Activated naive CD4-positive, alpha-beta T cell treated with anti-CD3 and anti-CD28 coated beads, Interleukin-2, amount 50 U/mL, for 24 hours (primary cell): ENCODE data around the gene PPP4C.
A peak's percentile ranks its signal among the peaks of the same experiment; 100 is the strongest.

Source experiments
- H3K27ac Mint-ChIP-seq: one replicate; pipeline ENCODE4 v1.8.0; 2021; ENCODE audit warnings: mild to moderate bottlenecking, mixed read lengths
- H3K27me3 Mint-ChIP-seq: one replicate; pipeline ENCODE4 v1.8.0; 2021; ENCODE audit warnings: mixed read lengths
- H3K36me3 Mint-ChIP-seq: one replicate; pipeline ENCODE4 v1.8.0; 2021; ENCODE audit warnings: mixed read lengths
- H3K4me1 Mint-ChIP-seq: one replicate; pipeline ENCODE4 v1.8.0; 2021; ENCODE audit warnings: mixed read lengths
- H3K4me3 Mint-ChIP-seq: one replicate; pipeline ENCODE4 v1.8.0; 2021; ENCODE audit warnings: mild to moderate bottlenecking, mixed read lengths
- H3K9me3 Mint-ChIP-seq: one replicate; pipeline ENCODE4 v1.8.0; 2021; ENCODE audit warnings: mixed read lengths

PPP4C gene

DNA sequence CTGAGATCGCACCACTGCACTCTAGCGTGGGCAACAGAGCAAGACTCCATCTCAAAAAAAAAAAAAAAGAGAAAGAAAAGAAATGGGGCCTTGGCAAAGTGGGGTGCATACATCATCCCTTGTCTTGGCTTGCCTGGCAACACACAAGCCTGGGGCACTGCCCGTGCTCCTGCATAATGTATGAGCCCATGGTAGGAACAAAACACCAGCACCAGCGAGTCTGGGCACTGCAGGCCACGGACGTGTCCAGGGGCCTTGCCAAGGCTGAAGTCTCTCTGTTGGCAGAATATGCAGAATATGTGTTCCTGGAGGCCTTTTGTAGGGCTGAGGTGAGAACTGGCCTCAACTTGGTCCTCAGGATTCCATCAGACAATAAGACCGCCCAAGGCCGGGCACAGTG is 25.9 kb upstream of the PPP4C start:
- Mint-ChIP-seq H3K36me3 (no peaks in the 10 kb centered on the region), H3K27ac (no peak overlapping the region), H3K9me3 (no peaks in the 10 kb centered on the region), H3K27me3 (no peaks in the 10 kb centered on the region), H3K4me1 (peaks cover 17% of the 10 kb centered on the region), H3K4me3 (no peak overlapping the region)

DNA sequence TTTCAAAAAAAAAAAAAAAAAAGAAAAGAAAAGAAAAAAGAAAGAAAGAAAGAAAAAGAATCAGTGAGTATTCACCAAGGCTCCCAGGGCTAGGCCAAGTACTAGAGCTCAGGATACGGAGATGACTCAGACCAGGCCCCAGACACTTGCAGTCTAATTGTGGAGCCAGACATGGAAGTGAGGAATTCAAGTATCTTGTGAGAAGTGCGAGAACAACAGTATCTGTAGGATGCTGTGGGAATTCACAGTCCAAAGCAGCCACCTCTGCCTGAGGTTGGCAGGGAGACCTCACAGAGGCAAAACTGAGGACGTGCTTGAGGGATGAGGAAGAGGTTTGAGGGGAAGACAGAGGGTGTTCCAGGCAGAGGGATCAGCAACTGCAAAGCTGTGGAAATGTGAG is 24.3 kb upstream of the PPP4C start:
- Mint-ChIP-seq H3K27ac (peak overlapping the region; percentile 8), H3K27me3 (no peaks in the 10 kb centered on the region)

DNA sequence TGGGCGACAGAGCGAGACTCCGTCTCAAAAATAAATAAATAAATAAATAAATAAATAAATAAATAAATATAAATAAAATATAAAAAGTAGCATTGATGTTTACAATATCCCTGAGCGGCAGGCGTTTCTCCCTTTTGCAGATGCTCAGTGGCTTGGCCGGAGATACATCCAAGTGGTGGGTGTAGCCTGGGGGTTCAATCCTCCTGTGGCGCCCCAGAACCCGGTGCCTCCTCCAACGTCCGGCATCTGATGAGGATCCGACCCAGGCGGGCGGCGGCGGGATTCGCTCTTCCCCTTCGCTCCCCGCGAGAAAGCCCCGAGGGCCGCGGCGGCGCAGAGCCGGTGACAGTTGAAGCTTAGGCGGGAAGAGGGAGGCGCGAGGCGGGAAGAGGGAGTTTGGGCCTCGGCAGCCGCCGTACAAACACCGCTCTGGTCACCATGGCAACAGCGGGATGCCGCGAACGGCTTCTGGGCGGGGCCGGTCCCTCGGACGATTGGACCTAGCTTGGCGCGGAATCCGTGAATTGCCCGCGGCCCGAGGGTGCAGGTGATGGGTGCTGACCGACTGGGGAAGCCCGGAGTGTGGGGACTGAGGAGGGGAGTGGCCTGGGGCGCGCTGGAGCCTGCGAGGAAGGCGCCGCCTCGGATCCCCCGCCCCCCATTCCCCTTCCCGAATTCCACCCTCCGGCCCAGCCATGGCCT is 23.0 kb upstream of the PPP4C start:
- Mint-ChIP-seq H3K4me1 (peaks cover 22% of the 10 kb centered on the region), H3K27me3 (no peaks in the 10 kb centered on the region), H3K36me3 (no peaks in the 10 kb centered on the region), H3K9me3 (no peaks in the 10 kb centered on the region), H3K4me3 (peak overlapping the region; percentile 90), H3K27ac (peak overlapping the region; percentile 90)

More for the DNA sequence above, 24.3 kb upstream of the PPP4C start:
- Mint-ChIP-seq H3K4me1 (peaks cover 22% of the 10 kb centered on the region), H3K36me3 (no peaks in the 10 kb centered on the region), H3K4me3 (peak overlapping the region; percentile 58), H3K9me3 (no peaks in the 10 kb centered on the region)

DNA sequence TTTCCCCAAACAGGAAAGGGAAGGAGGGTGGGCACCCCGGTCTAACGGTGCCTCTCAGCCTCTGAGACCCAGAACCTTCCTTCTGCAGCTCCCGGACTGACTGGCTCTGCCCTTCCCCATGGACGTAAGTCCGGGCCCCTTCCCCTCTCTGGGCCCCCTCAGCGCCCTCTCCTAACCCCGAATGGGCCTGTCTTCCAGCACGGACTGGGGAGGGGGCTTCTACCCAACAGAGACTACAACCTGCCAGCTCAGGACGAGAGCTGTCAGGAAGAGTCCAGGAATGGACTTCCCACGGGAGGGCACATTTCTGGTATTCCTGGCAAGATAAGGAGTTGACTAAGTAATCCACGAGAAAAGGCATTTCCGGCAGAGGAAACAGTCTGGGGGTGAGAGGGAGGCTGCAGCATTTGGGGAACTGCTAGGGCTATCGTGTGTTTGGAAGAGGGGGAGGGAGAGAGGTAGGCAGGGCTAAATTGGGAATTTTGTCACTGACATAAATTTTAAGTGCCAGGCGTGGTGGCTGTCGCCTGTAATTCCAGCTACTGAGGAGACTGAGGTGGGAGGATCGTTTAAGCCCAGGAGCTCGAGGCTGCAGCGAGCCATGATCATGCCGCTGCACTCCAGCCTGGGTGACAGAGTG is 22.3 kb upstream of the PPP4C start:
- peaks cover 22% of the 10 kb centered on the region for H3K4me1 Mint-ChIP-seq

GRCh38 chr16:30054451-30054850 is 21.3 kb upstream of the PPP4C start:
- Mint-ChIP-seq H3K4me3 (peak overlapping the region; percentile 51), H3K4me1 (peaks cover 22% of the 10 kb centered on the region), H3K9me3 (no peaks in the 10 kb centered on the region), H3K36me3 (no peaks in the 10 kb centered on the region), H3K27me3 (no peaks in the 10 kb centered on the region), H3K27ac (peak overlapping the region; percentile 62)

More for the DNA sequence above, 22.3 kb upstream of the PPP4C start:
- no peaks in the 10 kb centered on the region for H3K9me3 Mint-ChIP-seq
- H3K27me3 Mint-ChIP-seq: no peaks in the 10 kb centered on the region
- no peaks in the 10 kb centered on the region for H3K36me3 Mint-ChIP-seq
- no peak overlapping the region for H3K27ac Mint-ChIP-seq
- H3K4me3 Mint-ChIP-seq: peak overlapping the region; percentile 73

GRCh38 chr16:30054959-30055553 is 20.7 kb upstream of the PPP4C start:
- Mint-ChIP-seq H3K27ac (no peak overlapping the region), H3K4me1 (peaks cover 22% of the 10 kb centered on the region), H3K27me3 (no peaks in the 10 kb centered on the region), H3K9me3 (no peaks in the 10 kb centered on the region), H3K36me3 (no peaks in the 10 kb centered on the region), H3K4me3 (peak overlapping the region; percentile 24)

DNA sequence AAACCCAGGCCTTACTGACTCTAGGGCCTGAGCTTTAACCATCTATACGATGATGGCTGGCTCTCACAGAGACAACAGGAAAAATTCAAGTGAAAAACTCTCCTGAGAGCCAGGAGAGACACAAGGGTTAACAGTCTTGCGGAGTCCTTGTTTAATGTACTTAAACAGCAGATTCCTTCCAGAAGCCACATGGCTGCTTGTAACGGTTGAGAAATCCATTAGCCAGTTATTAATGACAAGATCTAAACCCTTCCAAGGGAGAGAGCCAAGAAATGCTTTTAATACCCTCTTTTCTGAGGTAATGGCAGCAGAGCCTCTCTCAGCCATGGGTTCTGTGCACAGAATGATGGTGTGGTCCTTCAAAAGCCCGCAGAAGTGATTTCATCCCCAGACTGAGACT is 15.4 kb upstream of the PPP4C start:
- Mint-ChIP-seq H3K4me1 (peaks cover 7% of the 10 kb centered on the region), H3K36me3 (no peaks in the 10 kb centered on the region), H3K27me3 (no peaks in the 10 kb centered on the region), H3K9me3 (no peaks in the 10 kb centered on the region), H3K27ac (no peak overlapping the region), H3K4me3 (no peak overlapping the region)

DNA sequence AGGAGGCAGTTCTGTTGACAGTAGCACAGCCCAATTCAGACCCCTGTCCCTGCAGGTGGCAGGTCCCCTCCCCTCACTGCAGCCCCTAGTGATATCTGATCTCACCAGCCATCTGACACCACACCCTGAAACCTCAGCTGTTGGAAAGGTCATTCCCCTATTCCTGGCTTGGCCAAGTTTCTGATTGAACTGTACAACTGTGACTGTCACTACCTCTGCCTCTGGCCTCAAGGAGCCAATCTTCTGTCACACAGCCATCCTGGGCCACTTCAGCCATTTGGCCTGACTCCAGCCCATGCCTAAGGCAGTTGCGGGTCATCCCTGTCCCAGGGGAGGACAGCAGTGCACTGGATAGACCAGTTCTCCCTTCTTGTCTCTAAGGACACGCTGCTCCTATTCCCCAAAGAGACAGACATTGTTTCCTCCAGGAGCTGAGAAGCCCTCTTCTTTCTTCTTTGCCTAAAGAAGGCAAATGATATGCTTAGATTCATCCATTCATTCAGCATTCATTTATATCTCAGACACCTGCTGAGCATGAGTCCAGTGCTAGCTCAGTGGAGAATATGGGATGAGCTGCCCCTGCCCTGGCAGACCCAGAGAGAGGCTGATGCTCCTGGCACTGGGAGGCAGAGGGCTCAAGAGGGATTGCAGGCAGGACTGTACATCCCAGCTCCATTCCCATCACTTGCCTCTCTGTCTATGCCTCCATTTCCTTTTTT is 14.8 kb upstream of the PPP4C start:
- no peak overlapping the region for H3K4me3 Mint-ChIP-seq
- H3K27me3 Mint-ChIP-seq: no peaks in the 10 kb centered on the region
- H3K9me3 Mint-ChIP-seq: no peaks in the 10 kb centered on the region
- H3K36me3 Mint-ChIP-seq: no peaks in the 10 kb centered on the region
- H3K4me1 Mint-ChIP-seq: peaks cover 6% of the 10 kb centered on the region
- H3K27ac Mint-ChIP-seq: peak overlapping the region; percentile 70

DNA sequence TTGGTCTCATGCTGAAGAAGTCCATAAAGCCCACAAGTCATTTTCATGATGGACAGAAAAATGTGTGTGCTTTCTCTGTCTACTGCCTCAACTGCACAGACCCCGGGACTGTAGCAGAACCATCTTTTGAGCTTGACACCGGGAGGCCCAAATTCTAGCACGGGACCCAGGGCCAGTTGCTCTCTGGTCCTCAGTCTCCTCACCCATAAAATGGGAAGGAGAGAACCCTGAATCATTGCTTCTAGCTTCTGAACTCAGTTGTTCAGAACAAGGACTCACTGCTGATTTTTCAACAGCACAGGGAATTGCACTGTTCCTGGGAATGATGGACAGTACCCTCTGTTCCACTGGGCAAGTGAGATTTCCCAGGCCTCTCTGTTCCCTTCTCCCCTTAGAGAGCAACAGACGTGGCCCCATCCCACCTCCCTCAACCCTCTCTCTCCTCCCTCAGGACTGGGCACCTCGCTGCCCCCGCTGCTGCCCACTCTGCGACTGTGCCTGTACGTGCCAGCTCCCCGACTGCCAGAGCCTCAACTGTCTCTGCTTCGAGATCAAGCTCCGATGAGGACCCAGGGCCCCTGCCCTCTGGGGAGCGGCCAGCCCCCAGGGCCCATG is 12.4 kb upstream of the PPP4C start:
- H3K4me1 Mint-ChIP-seq: peaks cover 20% of the 10 kb centered on the region
- no peaks in the 10 kb centered on the region for H3K9me3 Mint-ChIP-seq
- no peaks in the 10 kb centered on the region for H3K27me3 Mint-ChIP-seq
- H3K4me3 Mint-ChIP-seq: peak overlapping the region; percentile 100
- peak overlapping the region; percentile 99 for H3K27ac Mint-ChIP-seq
- peaks cover 8% of the 10 kb centered on the region for H3K36me3 Mint-ChIP-seq

DNA sequence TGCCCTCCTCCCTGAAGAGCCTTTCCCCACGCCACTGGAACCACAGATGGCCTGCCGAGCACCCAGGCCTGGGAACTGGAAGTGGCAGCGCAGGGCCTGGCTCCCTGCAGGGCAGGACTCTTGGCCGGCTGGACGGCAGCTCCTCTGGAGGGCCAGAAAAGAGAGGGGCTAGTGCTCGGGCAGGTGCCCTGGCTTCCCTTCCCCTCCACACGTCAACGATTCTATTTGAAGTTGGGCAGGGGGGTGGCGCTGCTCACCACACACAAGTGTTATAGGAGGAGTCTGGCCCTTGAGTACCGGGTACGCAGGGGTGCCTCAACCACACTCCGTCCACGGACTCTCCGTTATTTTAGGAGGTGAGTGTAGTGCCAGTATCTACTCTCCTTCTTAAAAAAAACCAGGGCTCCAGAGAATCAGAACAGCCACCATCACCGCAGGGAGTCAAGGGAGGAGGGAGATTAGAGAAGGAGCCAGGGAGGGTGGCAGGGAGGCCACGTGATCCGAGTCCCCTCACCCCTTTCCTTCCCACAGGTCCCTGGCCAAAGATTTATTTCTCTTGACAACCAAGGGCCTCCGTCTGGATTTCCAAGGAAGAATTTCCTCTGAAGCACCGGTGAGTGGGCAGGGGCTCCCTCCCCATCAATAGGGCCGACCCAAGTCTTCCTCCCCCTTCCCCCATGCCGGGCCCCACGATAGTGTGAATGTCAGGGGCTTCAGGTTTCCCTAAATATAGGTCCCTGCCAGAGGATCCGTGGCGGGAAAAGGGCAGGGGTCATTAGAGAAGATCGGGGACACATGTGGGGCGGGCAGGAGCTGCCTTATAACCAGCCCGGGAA is 11.7 kb upstream of the PPP4C start:
- peak overlapping the region; percentile 99 for H3K27ac Mint-ChIP-seq
- peak overlapping the region; percentile 100 for H3K4me3 Mint-ChIP-seq
- H3K27me3 Mint-ChIP-seq: no peaks in the 10 kb centered on the region
- no peaks in the 10 kb centered on the region for H3K9me3 Mint-ChIP-seq
- peaks cover 27% of the 10 kb centered on the region for H3K4me1 Mint-ChIP-seq
- H3K36me3 Mint-ChIP-seq: peaks cover 10% of the 10 kb centered on the region

GRCh38 chr16:30064729-30065101 is 11.1 kb upstream of the PPP4C start:
- Mint-ChIP-seq H3K27me3 (no peaks in the 10 kb centered on the region), H3K4me3 (peak overlapping the region; percentile 100), H3K9me3 (no peaks in the 10 kb centered on the region), H3K36me3 (peaks cover 10% of the 10 kb centered on the region), H3K27ac (peak overlapping the region; percentile 97), H3K4me1 (peaks cover 33% of the 10 kb centered on the region)

- Mint-ChIP-seq H3K9me3 (no peaks in the 10 kb centered on the region), H3K36me3 (peaks cover 10% of the 10 kb centered on the region), H3K27me3 (no peaks in the 10 kb centered on the region), H3K4me3 (peak within 1 kb of the TSS; percentile 100), H3K27ac (peak within 1 kb of the TSS; percentile 97), H3K4me1 (peaks cover 34% of the 10 kb centered on the region)
Observed at GRCh38 chr16:30065102-30065942, 10.5 kb upstream of the PPP4C start, which contains the start of gene ALDOA. TSS of gene ALDOA (plus strand) at chr16:30065760. CDS start at chr16:30066898, 1,138 bp downstream.

DNA sequence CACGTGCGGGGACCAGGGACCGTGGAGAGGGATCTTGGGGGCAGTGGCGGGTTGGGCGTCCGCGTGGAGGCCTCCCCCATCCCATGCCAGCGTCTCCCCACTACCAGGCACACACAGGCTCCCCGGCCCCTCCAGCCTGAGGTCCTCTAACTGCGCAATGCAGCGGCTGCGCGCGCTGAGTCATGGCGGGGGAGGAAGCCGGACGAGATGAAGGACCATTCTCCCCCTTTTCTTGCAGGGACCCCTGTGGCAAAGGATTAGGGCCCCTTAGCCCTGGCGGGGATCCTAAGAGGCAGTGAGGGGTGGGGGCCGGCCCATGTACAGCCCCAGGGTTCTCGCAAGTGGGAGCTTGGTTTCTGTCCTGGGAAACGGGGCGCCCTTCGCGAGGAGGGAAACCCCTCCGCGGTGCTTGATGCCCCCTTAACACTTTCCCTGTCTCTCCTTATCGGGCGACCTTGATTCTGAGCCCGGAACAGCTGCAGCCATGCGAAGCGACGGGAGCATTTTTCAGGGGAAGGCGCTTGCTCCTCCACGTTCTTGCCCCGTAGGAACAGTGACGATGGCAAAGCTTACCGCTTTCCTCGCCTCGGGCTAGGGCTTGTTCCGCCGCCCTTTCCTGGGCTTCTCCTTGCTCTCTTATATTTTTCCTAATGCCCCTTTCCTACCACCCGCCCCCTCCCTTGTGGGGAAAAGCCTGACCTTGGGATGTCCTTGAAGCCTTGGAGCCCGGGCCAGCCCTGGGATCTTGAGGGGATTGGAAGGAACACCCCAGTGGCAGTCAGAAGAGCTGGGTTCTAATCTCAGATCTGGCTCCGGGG is 9.6 kb upstream of the PPP4C start:
- H3K36me3 Mint-ChIP-seq: peaks cover 10% of the 10 kb centered on the region
- H3K9me3 Mint-ChIP-seq: no peaks in the 10 kb centered on the region
- peak overlapping the region; percentile 100 for H3K4me3 Mint-ChIP-seq
- H3K27ac Mint-ChIP-seq: peak overlapping the region; percentile 94
- H3K4me1 Mint-ChIP-seq: peaks cover 34% of the 10 kb centered on the region
- H3K27me3 Mint-ChIP-seq: no peaks in the 10 kb centered on the region
